GM12872 (cell line): ENCODE results near the gene TRIO.

Experiments
- TF ChIP-seq, protein P1 (sequence below): IDR thresholded peaks from 3 replicates; pipeline ENCODE4 v1.5.1; 2011; ENCODE audit warnings: low read depth, mild to moderate bottlenecking, low read length, moderate library complexity; ENCODE audit not compliant: insufficient read depth

TRIO gene

DNA sequence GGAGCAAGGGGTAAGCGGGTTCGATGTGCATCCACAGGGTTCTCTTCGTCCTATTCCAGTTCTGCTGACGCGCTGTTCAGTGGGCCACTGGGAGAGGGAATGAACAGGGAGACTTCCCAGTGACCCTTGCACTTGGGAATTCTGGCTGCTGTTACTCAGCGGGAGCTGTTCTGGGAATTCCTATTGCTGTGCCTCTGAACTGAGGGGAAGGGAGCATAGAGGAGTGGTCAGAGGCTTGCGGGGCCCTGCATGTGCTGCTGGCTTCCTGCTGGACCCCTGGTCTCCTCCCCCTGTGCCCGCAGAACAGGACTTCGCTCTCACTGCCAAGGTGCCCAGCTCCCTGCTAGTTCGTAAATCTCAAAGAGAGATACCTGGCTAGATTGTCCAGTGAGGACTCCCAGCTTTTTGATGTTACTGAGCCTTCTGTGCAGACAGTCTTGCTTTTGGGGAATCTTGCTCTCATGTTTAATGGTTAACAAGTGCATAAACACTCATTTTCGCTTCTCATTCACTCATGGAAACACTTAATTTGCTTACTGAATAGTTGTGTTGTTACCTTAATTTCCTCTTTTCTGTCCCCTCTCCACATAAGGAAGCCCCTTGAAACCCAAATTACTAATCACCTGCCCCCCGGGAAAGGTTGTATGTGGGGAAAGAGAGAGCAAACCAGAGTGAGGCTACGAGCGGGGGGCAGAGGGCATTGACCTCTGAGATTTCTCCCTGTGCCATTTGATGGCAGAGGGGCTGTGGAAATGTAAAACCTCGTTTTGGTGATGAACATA lies 5.9 kb downstream of the TRIO start:
- TF ChIP-seq, protein P1, sequence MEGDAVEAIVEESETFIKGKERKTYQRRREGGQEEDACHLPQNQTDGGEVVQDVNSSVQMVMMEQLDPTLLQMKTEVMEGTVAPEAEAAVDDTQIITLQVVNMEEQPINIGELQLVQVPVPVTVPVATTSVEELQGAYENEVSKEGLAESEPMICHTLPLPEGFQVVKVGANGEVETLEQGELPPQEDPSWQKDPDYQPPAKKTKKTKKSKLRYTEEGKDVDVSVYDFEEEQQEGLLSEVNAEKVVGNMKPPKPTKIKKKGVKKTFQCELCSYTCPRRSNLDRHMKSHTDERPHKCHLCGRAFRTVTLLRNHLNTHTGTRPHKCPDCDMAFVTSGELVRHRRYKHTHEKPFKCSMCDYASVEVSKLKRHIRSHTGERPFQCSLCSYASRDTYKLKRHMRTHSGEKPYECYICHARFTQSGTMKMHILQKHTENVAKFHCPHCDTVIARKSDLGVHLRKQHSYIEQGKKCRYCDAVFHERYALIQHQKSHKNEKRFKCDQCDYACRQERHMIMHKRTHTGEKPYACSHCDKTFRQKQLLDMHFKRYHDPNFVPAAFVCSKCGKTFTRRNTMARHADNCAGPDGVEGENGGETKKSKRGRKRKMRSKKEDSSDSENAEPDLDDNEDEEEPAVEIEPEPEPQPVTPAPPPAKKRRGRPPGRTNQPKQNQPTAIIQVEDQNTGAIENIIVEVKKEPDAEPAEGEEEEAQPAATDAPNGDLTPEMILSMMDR: no peak

GRCh38 chr5:14149672-14150274 lies 6.6 kb downstream of the TRIO start:
- TF ChIP-seq, protein P1: no peak

DNA sequence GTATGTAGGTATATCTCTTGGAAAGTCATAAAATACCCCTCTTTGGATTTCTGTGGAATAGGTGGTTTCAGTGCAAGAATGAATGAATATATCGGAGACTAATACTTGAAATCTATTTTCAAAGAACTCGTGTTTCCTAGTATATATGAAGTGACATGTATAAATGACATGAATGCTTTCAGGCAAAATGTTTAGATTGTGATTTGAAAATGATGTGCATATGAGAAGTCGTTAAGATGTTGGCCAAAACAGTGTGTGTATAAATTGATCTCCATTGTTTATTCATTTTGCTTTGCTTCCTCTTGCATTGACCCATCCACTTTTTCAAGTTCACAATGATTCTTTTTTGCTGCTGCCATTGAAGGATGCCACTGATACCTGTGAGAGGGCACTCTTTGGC lies 8.3 kb downstream of the TRIO start:
- TF ChIP-seq, protein P1: no peak

GRCh38 chr5:14153071-14153864 lies 10.1 kb downstream of the TRIO start:
- TF ChIP-seq, protein P1: no peak

GRCh38 chr5:14153932-14154731 lies 11.0 kb downstream of the TRIO start:
- TF ChIP-seq, protein P1: no peak

GRCh38 chr5:14155075-14155474 lies 11.9 kb downstream of the TRIO start:
- TF ChIP-seq, protein P1: no peak

- TF ChIP-seq, protein P1: no peak
These were observed 12.6 kb downstream of the TRIO start for GRCh38 chr5:14155739-14156138.
